Prostate gland (tissue), 2 donors: ENCODE results near the gene GIMAP4. TPM values are rescaled to one million over a fixed set of nuclear protein-coding genes. Genes with fewer than 3 reads are reported as not detected.
"Not testable (repeated sequence)": the region's sequence is repeated elsewhere in the genome, so short reads cannot be mapped to it uniquely, and the experiment has no call there.

Source experiments
- DNase-seq: peaks from one replicate; pipeline ENCODE4 v3.0.0-alpha.2; 2019; ENCODE audit warnings: low spot score
- H3K27ac ChIP-seq, 2 donors: fragments of 200-600 bp; sonication (generic); 2 replicates each; pipeline ENCODE4 v1.5.1; 2017 to 2019
- H3K27me3 ChIP-seq: fragments of 200-600 bp; sonication (generic); replicated peaks from 2 replicates; pipeline ENCODE4 v1.5.1; 2019; ENCODE audit not compliant: insufficient read depth
- H3K36me3 ChIP-seq, 2 donors: fragments of 200-600 bp; sonication (generic); 1 replicate in 1 of 2; 2 replicates in 1 of 2; pipeline versions ENCODE4 v1.5.1 to v1.8.1; 2017 to 2019
- H3K4me1 ChIP-seq: fragments of 200-600 bp; sonication (generic); replicated peaks from 2 replicates; pipeline ENCODE4 v1.5.1; 2019
- H3K4me3 ChIP-seq, 2 donors: fragments of 200-600 bp; sonication (generic); 2 replicates each; pipeline ENCODE4 v1.5.1; 2017 to 2019
- H3K9me3 ChIP-seq: fragments of 200-600 bp; sonication (generic); 2 replicates; pipeline ENCODE4 v1.5.1; 2017
- CTCF ChIP-seq, 4 experiments: fragments of 200-600 bp in 2 of 4; fragments of 450-650 bp in 2 of 4; sonication (generic) in 2 of 4; IDR thresholded peaks; 1 replicate in 3 of 4; 2 replicates in 1 of 4; pipeline ENCODE4 v1.5.1; 2016 to 2019; ENCODE audit warnings: antibody characterized with exemption in 4 of 4, mild to moderate bottlenecking in 2 of 4, moderate library complexity in 2 of 4
- POLR2A ChIP-seq: fragments of 450-650 bp; IDR thresholded peaks from one replicate; pipeline ENCODE4 v1.6.1; 2016; ENCODE audit warnings: antibody characterized with exemption, mild to moderate bottlenecking
- POLR2AphosphoS5 ChIP-seq: sonication (generic); formaldehyde crosslinking; IDR thresholded peaks from one replicate; pipeline ENCODE4 v1.6.1; 2017; ENCODE audit warnings: antibody characterized with exemption
- WGBS: methylation state at CpG from one replicate; pipeline ENCODE4 v1.1.5; 2018; 5-methylcytosine and 5-hydroxymethylcytosine counted together
- intact Hi-C: fragments of 100-400 bp; cut with DNase I; formaldehyde crosslinking; loops from one replicate; pipeline ENCODE4 v1.14.2; 2022
- total RNA-seq, 2 donors: library from RNA; depleted of rRNA; stranded (reverse); fragments of >200 nt; gene quantifications; one replicate each; pipeline ENCODE4 v1.1.0, GENCODE V29; 2016

GIMAP4 gene
- 10 to 100 TPM in 1 of 2 donors, 1 to 10 TPM in 1; 6.9 to 11.0 TPM for total RNA-seq

GRCh38 chr7:150567169-150567568 lies at the start of gene GIMAP4:
Gene GIMAP4 (plus strand): TSS chr7:150567390. CDS start chr7:150569902, 2,512 bp downstream.
- 72% methylated on average over 9 of the region's 9 CpGs for WGBS
- Histone ChIP-seq H3K9me3 (no peaks in the 10 kb centered on the region), H3K4me1 (no peaks in the 10 kb centered on the region), H3K27me3 (no peaks in the 10 kb centered on the region), H3K4me3 (peak within 1 kb of the TSS; percentile 13), H3K36me3 (no peaks in the 10 kb centered on the region), H3K27ac (no peak within 1 kb of the TSS)
- TF ChIP-seq CTCF (IDR thresholded peaks at IDR 0.05): no peak
- no peak for TF ChIP-seq POLR2A
- TF ChIP-seq POLR2AphosphoS5: peak; percentile 37
- intact Hi-C loops: no loop called here
- no peak for DNase-seq

- H3K36me3 ChIP-seq: no peaks in the 10 kb centered on the region
- DNase-seq: no peak
- H3K27me3 ChIP-seq: no peaks in the 10 kb centered on the region
- TF ChIP-seq POLR2A (no peak), POLR2AphosphoS5 (no peak), CTCF (IDR thresholded peaks at IDR 0.05) (no peak)
- no peaks in the 10 kb centered on the region for H3K4me1 ChIP-seq
- intact Hi-C loops: no loop called here
- no peaks in the 10 kb centered on the region for H3K9me3 ChIP-seq
- H3K27ac ChIP-seq: no peak overlapping the region
- 91% methylated on average over 2 of the region's 2 CpGs for WGBS
- H3K4me3 ChIP-seq: no peak overlapping the region
Observed at GRCh38 chr7:150519310-150519709, 47.9 kb upstream of the GIMAP4 start.

DNA sequence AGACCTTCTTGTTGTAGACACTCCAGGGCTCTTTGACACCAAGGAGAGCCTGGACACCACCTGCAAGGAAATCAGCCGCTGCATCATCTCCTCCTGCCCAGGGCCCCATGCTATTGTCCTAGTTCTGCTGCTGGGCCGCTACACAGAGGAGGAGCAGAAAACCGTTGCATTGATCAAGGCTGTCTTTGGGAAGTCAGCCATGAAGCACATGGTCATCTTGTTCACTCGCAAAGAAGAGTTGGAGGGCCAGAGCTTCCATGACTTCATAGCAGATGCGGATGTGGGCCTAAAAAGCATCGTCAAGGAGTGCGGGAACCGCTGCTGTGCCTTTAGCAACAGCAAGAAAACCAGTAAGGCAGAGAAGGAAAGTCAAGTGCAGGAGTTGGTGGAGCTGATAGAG lies 47.0 kb upstream of the GIMAP4 start:
- 87% methylated on average over 8 of the region's 8 CpGs for WGBS
- H3K4me3 ChIP-seq: no peak overlapping the region
- no peak overlapping the region for H3K27ac ChIP-seq

GRCh38 chr7:150522931-150523330 lies 44.3 kb upstream of the GIMAP4 start:
- intact Hi-C loops, H3K4me1 ChIP-seq, H3K27me3 ChIP-seq, H3K27ac ChIP-seq, DNase-seq, H3K36me3 ChIP-seq, H3K9me3 ChIP-seq, H3K4me3 ChIP-seq: not testable (repeated sequence)
- 61% methylated on average over 6 of the region's 6 CpGs for WGBS

More for the DNA sequence above, 47.0 kb upstream of the GIMAP4 start:
- DNase-seq: no peak
- no peaks in the 10 kb centered on the region for H3K9me3 ChIP-seq
- no peaks in the 10 kb centered on the region for H3K27me3 ChIP-seq
- intact Hi-C loops: no loop called here
- H3K4me1 ChIP-seq: no peaks in the 10 kb centered on the region
- no peaks in the 10 kb centered on the region for H3K36me3 ChIP-seq
- TF ChIP-seq POLR2AphosphoS5 (no peak), CTCF (IDR thresholded peaks at IDR 0.05) (no peak), POLR2A (no peak)

- TF ChIP-seq CTCF (IDR thresholded peaks at IDR 0.05) (no peak), POLR2AphosphoS5 (no peak), POLR2A (no peak)
- no peaks in the 10 kb centered on the region for H3K9me3 ChIP-seq
- intact Hi-C loops: no loop called here
- H3K36me3 ChIP-seq: no peaks in the 10 kb centered on the region
- no peaks in the 10 kb centered on the region for H3K27me3 ChIP-seq
- no peaks in the 10 kb centered on the region for H3K4me1 ChIP-seq
- H3K27ac ChIP-seq: no peak overlapping the region
- 78% methylated on average over 2 of the region's 2 CpGs for WGBS
- no peak overlapping the region for H3K4me3 ChIP-seq
- no peak for DNase-seq
Observed at GRCh38 chr7:150524018-150524417, 43.2 kb upstream of the GIMAP4 start.
